GM21619 (cell line): Measurements from ENCODE around the gene FAM185A.
"Not testable (repeated sequence)": the region's sequence is repeated elsewhere in the genome, so short reads cannot be mapped to it uniquely, and the experiment has no call there.

ENCODE experiments used
- ATAC-seq: cut with Tn5 transposase; IDR thresholded peaks from one replicate; pipeline ENCODE4 v1.9.1; 2021; ENCODE audit not compliant: unreplicated experiment

FAM185A gene

DNA sequence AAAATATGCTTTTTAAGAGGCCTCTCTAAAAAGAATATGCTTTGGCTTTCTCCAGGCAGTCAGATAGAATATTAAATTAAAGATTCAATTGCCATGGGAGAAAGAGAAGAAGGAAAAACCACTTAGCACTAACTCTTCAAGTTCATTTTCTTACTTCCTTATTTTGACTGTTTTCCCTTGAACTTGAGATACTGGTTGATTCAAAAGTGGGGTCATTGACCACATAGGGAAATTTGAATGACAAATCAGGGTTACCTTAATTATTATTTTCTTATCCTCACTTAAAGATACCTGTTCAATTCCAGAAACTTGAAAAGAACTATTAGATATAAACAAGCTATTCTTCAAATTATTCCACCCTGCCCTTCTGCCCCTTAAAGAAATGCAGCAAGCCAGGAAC, 27.4 kb downstream of the FAM185A start:
- not testable (repeated sequence) for ATAC-seq

GRCh38 chr7:102778663-102779062, 29.9 kb downstream of the FAM185A start:
- ATAC-seq = not testable (repeated sequence)

DNA sequence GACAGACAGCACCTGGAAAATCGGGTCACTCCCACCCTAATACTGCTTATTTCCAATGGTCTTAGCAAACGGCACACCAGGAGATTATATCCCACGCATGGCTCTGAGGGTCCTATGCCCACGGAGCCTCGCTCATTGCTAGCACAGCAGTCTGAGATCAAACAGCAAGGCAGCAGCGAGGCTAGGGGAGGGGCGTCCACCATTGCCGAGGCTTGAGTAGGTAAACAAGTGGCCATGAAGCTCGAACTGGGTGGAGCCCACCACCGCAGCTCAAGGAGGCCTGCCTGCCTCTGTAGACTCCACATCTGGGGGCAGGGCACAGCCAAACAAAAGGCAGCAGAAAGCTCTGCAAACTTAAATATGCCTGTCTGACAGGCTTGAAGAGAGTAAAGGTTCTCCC, 32.1 kb downstream of the FAM185A start:
- not testable (repeated sequence) for ATAC-seq

- not testable (repeated sequence) for ATAC-seq
Measured at GRCh38 chr7:102788770-102789169, 40.0 kb downstream of the FAM185A start.

DNA sequence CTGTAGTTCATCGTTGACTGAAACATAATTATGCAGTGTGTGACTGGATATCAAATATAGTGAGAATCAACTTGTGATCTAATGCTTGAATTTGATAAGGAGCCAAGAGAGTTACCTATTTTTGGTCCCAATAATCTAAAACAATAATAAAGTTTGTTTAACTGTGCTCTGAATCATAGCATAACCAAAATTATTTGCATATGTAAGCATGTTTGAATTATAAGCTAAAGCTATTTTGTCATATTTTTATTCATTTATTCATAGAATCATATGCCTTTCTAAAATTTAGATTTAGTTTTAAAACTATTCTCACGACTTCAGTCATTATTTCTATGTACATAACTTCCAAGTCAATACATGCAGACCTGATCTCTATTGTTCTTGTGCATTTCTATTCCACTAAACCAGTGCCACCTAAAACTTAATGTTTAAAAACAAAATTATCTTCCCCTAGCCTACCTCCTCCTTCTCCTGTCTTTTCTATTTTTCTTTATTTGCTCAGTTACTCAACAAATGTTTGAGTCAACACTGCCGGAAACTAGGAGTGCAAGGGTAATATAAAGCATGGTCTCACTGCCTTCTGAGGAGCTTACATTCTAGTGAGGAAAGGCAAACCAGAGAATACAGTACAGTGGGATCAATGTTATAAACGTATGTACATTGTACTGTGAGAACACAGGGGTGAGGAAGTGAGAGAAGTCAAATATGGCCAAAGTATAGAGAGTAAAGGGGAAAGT, 41.7 kb downstream of the FAM185A start:
- ATAC-seq = not testable (repeated sequence)

DNA sequence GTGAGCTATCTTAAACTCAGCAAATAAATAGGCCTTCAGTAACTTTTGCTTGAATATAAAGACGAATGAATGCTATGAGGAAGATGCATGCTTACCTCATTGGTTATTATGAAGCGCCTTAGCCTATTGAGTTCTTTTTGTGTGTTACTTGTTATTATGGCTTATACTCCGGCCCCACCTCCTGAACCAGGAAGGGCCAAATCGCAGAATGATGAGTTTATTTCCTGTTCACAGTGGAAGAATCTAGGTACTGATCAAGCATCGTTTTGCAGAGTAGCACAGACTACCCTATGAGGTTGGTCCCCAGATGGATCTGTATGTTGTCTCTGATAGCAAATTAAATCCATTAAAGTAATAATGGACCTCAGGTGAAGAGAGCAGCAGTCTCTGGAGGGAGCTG, 42.6 kb downstream of the FAM185A start:
- not testable (repeated sequence) for ATAC-seq

DNA sequence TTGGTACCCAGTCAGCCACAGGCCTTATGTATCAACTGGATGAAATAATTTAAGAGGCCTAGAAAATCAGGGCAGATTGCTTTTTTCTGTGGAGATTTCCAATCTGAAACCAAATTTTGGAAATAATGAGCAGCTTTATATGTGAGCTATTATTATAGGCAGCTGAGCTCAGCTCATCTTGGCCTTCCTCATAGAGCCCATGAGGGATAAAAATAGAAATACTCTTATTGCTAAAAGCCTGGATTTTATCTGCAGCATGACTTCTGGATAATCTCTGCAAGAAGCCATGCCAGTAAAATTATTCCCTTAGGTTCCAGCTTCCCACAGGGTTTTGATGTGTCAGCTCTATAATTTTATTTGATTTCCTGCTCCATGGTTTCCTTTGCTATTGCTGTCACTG, 43.0 kb downstream of the FAM185A start:
- not testable (repeated sequence) for ATAC-seq

GRCh38 chr7:102794567-102794966, 45.8 kb downstream of the FAM185A start:
- not testable (repeated sequence) for ATAC-seq

DNA sequence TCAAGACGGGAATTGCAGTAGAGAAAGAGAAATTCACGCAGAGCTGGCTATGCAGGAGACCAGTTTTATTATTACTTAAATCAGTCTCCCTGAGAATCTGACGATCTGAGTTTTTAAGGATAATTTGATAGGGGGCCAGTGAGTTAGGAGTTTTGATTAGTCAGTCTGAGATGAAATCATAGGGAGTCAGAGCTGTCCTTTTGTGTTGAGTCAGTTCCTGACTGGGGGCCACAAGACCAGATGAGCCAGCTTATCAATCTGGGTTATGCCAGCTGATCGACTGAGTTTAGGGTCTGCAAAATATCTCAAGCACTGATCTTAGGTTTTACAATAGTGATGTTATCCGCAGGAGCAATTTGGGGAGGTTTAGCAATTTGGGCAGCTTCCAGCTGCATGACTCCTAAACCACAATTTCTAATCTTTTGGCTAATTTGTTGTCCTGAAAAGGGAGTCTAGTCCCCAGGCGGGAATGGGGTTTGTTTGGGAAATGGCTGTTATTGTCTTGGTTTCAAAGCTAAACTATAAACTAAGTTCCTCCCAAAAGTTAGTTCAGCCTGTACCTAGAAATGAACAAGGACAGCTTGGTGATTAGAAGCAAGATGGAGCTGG, 47.3 kb downstream of the FAM185A start:
- not testable (repeated sequence) for ATAC-seq

DNA sequence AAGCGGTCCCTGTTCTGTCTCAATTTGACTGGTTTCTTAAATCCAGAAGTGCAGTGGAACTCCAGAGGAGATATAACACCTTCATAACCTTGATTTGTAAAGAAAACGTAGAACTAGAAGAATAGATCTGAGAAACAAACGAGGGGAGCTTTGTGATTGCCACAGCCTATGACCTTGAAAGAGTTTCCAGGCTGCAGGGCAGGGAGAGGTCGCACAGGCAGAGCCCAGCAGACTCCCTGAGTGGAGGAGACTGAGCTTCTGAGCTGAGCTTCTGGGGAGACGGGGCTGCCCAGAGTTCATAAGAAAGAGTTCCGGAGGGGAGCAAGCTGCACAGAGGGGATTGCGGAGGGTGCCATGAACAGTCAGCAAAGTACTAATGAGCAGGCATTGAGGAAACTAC, 57.8 kb downstream of the FAM185A start:
- no peak for ATAC-seq

- no peak for ATAC-seq
Measured at GRCh38 chr7:102810916-102811315, 62.1 kb downstream of the FAM185A start.

DNA sequence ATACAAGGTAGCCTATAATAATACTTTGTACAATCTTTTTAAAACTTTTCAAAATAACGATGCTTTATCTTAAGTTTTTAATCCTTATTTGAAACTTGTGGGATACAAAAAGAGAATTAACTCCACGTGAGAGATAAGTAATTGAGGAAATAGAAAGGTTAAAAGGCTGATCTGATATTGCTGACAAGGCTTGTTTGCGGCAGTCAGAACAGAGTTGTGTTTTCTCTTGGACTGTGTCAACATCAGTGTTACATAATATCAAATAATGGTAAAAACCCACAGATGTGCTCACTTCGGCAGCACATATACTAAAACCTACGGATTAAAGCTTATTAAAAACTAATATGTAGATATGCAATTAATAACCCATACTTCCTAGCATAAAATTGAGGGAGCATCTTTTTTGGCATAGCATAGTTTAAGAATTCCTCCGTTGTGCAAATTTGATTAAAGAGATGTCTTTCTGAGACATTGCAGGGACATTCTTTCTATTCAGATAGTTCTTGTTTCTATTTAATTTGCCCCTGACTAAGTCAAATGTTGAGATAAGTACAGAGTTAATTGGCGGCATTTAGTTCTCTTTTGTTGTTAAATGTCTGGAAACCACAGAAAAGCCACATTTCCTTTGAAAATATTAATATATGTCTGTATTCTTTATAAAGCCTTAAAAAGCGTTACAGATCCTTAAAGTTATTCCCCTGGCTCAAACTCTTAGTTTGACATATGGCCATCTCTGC, 63.3 kb downstream of the FAM185A start:
- no peak for ATAC-seq

DNA sequence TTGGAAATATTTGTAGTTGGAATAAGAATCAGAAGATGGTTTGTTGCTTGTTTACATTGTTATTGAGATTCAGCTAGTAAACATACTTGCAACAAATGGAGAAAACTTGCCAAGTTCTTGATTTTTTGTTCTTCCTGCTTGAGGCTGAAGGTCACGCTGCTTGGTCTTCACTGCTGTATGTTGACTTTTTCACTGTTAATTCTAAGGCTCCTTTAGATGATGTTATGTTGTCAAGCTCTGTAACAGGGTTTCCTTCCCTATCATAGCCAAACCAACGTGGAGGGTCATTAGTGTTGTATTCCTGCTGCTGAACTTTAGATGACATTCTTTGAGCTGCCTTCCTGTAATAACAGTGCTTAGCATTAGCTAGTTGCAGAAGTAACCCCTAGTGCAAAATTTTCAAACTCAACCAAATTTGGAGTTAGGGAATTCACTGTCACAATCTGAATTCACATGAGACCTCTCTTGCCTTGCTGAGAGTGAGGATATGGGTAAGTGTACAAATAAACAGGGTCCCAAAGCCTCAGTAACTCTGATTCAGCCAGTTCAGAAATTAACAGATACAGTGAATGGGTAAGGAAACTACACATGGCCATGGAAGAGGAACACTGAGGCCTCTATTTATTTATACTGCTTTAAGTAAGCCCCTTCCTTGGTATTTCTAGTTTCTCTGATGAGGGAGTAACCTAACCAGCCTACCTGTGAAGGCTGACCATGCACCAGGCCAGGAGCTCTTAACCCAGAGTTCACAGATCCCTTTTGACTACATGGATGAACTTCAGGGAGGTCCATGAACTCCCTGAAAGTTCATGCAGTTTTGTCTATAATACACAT, 64.6 kb downstream of the FAM185A start:
- ATAC-seq = no peak

DNA sequence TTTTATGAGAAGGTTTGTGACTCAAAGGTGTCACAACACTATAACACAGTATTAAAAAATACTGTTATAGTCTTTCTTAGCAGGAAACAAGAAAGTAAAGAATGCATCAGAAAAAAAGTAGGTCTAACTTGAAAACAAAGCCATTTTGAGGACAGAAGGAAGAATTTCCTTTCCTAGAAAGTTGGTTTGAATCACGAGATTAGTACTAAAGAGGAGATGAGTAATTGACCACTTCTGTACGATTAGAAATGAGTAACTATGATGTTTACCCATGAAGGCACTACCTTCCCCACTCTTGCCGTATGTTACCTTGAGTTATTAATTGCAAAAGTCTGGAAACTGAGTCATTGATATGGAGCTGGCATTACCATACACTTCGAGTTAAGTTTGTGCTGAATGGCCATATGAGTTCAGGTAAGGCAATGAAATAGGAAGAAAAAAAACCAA, 65.2 kb downstream of the FAM185A start:
- ATAC-seq = no peak

DNA sequence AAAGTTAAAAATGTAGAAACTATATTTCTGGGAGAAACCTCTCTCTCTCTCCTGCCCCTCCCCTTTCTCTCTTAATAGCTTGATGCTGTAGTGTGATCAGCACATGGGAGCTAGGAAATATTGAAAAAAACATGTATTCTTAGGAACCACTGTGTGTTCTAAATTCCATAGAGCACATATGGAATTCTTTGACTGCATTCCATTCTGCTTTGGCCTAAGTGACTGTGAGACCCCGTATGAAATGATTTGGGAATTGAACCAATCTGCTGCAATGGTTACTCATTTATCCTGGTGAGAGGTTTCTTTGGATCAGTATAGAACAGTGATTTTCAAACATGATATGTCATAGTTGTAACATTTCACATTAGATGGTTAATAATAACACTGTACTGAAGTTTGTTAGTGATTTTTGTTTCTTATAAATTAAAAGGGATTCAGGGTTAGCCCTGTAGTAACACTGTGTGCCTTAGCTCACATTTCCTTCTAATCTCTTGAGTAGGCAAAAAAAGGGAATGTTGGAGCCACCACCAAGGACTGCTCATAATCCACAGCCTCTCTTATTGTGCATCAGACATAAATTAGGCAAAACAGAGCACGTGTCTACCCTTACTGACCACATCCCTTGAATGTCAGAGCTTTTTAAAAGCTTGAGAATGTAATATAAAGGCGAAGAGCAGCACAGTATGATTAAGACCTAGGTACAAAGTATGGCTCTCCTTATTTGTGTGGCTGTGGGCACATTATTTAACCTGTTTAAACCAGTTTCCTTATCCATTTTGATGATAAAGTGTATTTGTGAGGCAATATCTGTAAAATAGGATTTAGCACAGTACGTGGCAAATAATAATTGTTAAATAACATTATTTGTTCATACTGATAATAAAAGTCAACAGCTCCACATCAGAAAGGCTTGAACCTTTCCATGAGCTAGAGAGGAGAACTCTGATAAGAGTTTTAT, 69.1 kb downstream of the FAM185A start:
- ATAC-seq = no peak

GRCh38 chr7:102819151-102819550, 70.4 kb downstream of the FAM185A start:
- ATAC-seq = no peak

- ATAC-seq = no peak
Measured at GRCh38 chr7:102821994-102822747, 73.4 kb downstream of the FAM185A start.

DNA sequence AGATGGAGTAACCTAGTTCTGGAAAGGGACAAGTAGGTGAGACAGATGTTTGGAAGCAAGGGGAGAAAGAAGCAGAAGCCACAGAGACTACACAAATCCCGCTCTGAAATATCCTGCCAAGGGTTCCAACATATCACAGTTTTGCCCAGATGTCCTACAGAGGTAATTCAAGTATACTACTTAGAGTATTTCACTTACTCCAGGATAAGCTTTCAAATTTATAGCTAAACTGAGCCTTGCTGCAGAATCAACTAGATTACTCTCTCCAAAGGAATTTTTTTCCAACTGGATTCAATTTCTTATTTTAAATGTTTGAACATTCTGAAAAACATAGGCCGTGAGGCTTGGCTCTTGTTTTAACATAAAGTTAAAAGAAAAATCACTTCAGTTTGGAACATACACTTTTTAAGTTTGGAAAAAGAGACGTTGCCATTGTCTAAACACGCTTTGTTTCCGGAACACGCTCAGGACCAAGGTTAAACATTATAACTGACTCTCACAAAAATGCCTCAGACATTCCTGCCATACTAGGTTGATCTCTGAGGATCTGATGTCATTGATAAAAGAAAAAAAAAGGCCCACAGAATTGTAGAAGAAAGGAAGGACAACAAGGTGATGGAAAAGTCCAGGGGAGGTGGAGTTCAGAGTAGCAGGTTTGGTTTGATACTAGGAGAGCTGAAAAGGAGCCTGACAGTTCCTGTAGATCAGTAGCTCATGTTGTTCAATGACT, 74.8 kb downstream of the FAM185A start:
- no peak for ATAC-seq
